ENCODE results near the gene TRIP13.
A peak's percentile ranks its signal among the peaks of the same experiment; 100 is the strongest.

Gene TRIP13

DNA sequence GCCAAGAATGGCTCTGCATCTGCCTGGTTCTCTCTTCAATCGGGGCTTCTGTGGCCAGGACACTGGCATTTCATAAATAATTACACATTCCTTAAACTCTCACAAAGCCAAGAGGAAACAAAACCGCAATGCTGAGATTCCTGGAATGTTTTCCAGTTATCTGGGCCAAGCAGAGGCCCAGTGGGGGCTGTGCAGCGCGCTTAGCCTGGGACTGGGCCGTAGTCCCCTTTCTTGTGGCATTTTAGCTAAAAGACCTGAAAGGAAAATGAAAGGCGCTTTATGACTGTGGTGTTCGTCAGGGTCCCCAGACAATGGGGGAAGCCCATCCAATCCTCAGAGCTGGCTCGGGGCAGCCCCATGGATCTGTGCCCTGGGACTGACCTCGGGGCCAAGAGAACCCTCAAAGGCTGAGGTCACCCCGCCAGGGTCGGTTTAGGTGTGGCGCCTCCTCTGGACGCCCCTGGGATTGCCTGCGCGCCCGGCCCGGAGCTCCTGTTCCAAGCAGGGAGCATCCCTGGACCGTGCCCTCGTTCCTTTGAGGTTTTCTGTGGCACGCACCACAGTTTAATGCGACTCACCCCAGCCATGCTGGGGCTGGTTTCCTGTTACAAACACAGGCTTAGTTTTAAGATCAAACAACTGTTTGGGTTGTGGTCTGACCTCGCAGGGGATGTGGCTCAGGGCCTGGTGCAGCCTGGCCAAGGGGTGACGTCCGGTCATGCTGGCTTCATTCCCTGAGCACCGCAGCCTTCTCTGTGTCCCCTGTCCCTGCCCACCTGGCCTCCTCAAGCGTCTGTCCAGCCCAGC lies 64.5 kb downstream of the TRIP13 start:
- DNase-seq (ENCODE audit: low spot score): no peak

DNA sequence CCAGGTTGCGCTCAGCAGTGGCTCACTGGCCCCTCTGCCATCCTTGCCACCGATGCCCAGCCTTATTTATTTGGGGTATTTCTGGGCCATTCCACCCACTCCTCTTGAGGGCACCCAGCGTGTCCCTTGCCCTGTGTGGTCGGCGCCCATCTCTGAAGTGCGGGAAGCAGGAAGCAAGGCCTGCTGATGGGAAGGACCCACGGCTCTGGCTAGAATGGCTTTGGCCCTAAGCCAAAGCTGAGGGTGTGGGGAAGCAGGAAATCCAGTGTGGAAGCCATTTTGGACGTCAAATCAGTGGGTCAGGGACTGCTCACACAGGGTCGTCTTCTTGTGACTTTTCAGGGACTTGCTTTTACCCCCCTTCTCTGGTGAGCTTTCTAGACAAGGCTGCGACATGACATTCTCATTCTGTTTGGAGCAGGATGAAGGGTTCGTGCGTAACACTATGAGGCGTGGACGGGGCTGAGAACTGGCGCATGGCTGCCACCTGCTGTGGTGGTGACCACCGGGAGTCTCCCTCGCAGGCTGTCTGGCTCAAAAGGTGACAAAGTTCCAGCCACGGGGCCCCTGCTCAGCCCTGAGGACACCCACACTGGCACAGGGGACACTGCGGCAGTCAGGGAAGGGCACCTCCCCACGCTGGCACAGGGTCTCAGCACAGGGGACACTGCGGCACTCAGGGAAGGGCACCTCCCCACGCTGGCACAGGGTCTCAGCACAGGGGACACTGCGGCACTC lies 65.2 kb downstream of the TRIP13 start:
- DNase-seq (ENCODE audit: low spot score): no peak

DNA sequence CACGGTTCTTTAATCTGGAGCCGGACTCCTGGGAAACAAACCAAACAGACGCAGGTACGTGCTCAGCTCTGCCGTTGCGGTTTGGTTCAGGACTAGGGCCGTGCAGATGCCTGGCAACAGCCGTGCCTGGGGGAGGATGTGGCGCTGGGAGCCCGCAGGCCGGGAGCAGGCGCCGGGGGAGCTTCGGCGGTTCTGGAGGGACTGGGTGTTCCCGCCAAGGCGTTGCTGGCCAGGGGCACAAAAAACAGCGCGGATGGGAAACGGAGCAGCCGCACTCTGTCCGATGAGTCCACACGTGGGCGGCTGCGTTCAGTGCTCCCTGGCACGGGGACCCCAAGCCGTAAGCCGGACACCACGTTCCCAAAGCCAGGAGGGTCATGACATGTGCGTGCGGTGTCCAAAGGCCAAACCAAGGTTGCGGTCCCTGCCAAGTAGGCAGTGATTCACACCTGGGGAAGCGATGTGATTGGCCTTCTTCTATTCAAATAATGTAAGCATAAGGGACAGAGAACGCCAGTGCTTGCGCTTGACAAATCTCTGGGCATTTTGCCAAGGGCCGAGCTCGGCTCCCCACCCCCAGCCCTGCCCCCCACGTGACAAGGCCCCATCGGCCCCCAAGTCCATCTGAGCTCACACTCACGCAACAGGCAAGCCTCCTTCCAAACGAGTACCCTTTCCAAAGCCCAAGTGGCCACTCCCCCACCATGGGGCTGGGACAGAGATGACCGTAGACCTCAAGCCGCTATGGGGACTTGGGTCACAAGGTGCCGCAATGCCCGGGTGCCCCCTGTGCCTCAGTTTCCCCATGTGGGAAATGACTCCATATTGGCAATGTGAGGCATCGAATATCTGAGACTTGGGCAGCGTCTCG lies 66.3 kb downstream of the TRIP13 start:
- no peak for DNase-seq (ENCODE audit: low spot score)

DNA sequence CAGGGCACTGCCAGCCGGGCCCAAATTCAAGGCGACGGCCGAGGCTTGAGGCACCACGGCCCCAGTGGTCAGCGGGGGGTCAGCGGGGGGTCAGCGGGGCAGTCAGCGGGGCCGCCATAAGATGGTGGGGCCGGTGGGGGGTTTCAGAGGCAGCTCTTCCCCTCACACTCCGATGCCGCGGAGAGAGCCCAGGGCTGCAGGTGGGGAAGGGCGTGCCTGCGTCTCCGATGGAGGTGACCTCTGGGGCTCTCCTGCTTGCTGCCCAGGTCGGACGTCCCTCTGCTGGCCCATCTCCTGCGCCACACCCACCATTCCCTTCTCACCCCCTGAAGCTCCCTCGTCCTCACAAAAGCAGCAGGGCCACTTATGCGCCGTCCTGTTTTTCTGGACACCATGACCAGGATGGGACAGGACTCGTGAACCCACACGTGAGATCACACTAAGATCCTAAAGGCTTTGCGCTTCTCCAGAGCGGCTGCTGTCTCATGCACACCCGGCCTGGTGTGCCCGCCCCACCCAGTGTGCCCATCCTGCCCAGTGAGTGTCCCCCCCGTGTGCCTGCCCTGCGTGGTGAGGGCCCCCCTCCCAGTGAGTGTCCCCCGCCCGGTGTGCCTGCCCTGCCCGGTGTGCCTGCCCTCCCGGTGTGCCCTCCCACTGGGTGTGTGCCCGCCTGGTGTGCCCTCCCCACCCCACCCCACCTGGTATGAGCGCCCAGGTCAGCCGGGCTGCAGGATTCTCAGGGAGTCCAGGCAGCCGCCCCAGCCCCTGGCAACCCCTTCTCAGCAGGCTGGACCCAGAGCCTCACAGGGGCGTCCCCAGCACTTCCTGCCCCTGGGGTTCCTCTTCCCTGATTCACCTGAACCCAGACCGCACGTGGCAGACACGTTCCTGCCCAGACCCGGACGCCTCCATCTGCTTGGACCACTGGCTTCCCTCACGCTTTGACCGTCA lies 67.2 kb downstream of the TRIP13 start:
- no peak for DNase-seq (ENCODE audit: low spot score)

DNA sequence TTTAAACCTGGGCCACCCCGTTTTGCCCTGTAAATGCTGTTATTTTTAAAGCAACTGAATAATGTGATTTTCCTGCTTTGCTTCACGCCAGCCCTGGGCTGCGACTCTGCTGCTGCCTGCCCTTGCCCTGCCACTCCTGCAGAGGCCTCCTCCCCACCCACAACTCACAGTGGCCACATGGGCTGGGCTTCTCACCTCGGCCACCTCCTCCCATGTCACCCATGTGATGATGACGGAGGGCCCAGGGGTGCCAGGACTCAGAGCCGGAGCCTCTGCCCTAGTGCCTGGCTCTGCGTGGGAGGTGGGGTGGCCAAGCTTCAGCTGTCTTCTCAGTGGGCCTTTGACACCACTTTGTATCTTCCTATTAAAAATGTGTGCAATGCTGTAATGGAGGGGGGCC lies 67.9 kb downstream of the TRIP13 start:
- DNase-seq (ENCODE audit: low spot score): no peak

DNA sequence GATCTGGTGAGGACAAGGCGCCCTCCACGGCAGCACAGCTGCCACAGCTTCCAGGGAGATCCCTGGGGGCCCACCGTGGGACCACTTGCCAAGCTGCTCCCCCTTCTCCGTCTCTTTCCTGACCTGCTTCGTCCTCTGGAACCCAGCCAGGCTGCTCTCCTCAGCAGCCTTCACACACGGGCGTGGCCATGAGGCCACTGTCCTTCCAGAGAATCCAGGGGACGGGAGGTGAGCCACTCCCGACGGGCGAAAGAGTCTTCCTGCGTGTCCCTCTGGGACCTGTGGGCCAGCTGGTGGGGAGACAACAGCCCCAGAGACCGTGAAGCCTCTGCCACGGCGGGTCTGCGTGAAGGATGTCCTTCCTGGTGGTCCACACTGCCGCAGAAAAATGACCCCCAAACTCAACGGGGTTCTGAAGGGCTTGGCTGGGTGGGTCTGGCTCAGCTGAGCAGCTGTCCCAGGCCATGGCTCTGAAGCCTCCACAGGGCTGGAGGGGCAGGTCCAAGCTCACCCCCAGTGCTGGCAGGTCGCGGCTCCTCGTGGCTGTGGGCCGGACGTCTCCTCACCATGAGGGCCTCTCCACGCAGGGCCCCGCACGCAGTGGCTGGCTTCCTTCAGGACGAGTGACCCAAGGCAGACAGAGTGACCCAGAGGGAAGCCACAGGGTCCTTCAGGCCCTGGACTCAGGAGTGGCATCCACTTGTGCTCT lies 68.5 kb downstream of the TRIP13 start:
- no peak for DNase-seq (ENCODE audit: low spot score)

DNA sequence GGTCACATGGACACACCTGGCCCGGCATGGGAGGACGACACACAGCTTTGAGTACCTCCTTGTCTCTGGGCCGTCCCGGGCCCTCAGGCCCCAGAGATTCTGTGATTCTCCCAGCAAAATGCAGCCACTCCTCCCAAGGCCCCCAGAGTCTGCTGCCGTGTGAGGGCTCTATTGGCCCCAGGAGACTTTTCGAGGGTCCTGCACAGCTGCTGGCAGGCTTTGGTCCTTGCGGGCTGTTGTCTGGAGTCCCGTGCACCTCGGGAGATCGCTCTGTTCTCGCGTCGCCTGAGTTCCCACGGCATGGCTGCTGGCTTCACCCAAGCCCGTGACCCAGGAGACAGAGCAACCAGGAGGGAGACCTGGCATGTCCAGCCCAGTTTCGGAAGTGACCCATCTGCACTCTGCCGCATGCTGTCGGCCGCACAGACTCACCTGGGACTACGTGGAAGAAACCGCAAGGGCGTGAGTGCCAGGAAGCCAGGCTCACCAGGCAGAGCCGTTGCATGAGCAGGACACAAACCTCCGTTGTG lies 69.1 kb downstream of the TRIP13 start:
- DNase-seq (ENCODE audit: low spot score): no peak

DNA sequence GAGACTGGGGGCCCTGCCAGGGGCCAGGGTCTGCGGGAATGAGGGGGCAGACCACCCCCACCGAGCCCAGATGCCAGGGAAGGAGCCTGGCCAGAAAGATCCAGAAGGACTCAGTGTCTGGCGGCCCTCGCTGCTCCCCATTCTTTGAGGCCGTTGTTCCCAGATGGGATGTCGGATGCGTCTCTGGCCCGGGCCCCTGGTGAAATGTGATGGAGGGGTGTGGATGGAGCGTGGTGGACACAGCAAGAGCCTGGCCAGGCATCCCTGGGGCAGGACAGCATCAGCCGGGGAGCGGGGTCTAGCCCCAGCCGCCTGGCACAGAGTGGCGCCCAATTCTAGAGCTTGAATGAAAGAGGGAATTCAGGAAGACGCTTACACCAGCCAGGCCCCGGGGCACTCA lies 69.7 kb downstream of the TRIP13 start:
- DNase-seq (ENCODE audit: low spot score): no peak

DNA sequence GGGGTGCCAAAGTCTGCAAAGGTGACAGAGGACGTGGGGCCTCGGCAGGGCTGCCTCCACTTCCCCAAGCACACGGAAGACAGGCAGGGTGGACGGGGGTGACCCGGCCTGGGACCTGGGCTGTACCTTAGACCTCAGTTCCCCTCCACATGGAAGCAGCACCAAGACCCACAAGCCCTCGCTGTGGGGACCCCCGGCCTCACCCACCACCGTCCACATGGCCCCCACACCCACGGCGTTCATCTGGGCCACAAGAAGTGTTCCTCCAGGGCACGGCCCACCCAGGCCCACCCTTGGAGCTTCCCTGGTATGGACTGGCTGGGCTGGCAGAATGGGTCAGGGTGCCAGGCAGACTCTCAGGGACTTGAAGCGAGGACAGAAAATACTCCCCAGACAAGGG lies 70.1 kb downstream of the TRIP13 start:
- DNase-seq (ENCODE audit: low spot score): no peak

DNA sequence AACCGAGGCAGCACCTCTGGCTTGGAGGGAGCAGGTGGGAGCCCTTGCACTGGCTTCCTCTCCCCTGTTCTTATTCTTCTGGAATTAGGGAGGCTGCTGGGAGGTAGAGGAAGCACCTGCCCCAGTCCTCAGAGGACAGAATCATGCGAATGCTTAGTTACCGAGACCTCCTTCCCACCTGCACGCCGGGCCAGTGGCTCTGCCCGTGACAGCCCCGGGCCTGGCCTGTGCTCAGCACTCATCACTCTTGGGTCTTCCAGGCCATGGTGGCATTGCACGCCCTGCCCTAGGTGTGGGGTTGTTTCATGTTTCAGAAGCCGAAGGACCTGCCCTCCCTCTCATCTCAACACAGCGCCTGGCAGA lies 70.6 kb downstream of the TRIP13 start:
- no peak for DNase-seq (ENCODE audit: low spot score)

DNA sequence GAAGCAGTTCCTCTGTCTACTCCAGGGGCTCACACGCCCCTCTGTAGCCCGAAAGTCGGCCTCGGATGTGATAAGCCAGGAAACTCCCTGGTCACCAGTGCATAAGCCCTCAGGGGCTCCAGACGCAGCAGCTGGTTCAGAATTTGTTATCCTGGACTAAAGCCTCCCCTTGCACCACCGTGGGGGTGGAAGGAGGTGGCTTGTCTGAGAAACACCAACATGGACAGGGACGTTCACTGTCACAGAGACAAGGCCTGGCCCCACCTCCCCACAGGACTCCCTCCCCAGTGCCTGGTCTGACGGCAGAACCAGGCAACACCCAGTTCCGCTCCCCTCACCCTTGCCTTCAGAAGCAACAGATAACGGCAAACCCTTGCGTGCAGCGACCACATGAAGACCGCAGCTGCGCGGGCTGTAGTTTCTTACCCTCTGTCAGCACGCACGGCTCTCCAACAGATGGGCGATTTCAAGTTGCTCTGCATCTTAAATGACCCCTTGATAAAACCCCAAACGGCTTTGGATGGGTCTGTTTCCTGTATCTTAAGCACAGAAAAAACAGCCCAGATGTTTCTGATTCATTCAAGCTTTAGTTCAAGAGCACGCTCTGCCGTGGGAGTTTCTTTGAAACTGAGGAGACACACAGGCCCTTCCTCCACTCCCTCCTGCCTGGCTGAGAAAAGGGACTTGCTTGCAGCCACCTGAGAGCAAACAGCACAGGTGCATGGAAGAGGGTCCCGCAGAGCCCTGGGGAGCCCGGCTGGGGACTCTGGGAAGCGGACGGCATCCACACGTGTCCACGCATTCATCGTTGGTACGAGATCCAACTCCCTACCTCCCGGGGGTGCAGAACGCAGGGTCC lies 71.2 kb downstream of the TRIP13 start:
- peak; percentile 6 for DNase-seq (ENCODE audit: low spot score)

DNA sequence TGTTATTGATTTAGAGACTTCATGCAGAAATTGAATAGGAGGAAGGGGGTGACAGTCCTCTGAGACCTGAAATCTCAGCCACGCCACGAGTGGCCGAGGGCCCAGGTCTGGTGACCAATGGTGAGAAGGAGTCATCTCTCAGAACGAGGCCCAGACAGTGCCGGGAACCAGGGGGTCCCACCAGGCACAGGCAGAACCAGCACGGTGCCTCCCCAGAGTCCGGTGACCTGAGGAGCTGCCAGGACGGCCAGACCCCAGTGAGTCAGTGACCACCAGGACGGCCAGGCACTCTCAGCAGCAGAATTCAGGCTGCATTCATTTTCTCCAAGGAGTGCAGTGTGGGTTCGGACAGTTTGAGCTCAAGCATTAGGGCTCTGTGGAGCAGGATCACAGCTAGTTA lies 72.1 kb downstream of the TRIP13 start:
- DNase-seq (ENCODE audit: low spot score): no peak

DNA sequence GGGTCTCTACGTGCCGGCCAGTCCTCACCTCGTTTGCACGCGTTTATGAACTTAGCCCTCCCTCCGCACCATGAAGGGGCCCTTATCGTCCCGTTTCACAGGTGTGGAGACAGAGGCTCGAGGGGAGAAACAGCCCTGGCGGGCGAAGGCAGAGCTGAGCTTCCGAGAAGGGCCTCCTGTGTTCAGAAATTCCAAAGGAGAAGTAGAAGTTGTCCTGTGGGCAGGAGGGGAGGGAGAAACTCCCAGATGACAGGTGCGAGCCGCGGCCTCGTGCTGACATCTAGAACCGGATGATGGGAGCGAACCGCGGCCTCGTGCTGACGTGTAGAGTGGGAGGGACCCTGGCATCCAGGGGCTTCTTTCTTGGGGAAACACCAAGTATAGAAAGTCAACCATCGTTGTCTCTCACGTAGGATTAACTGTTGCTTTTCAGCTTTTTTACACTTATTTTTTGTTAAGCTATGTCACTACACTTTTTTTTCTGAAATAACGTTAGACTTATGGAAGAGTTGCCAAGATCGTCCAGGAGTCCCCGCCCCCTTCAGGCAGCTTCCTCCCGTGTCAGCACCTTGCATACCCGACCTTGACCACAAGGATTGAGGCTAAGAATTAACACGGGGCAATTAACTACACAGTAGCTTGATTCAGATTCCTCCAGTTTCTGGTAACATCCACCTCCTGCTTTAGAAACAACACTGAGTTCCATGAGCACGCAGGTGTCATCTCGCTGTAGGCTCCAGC lies 73.1 kb downstream of the TRIP13 start:
- no peak for DNase-seq (ENCODE audit: low spot score)

DNA sequence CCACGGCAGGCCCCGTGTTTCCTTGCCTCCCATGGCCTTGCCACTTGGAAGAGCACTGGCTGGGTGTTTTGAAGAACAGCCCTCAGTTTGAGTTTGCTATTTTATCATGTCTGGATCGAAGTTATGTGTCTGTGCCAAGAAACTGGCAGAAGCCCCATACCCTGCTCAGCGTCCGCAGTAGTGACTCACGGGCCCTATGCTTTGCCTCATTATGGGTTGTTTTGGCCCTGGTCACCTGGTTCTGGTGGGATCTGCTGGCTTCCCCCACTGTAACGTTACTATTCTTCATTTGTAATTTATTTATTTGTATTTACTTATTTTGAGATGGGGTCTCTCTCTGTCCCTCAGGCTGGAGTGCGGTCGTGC lies 73.6 kb downstream of the TRIP13 start:
- no peak for DNase-seq (ENCODE audit: low spot score)

DNA sequence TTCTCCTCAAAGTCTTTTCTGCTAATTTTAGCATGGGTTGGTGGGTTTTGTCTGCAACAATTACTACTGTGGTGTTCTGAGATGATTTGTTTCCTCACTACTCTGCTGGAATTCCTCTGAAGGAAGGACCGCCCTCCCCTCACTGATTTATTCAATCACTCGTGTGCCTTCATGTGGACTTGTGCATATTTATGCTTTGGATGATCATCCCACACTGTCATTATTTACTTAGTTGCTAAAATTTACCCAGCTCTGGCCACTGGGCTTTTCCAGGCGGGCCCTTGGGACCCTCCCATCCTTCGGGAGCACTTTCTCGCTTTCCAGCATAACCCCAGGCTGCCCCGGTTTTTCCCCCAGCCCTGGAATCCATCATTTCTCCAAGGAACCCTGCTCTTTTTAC lies 74.3 kb downstream of the TRIP13 start:
- no peak for DNase-seq (ENCODE audit: low spot score)
